AG10803 (cell line): ENCODE results near the gene HCN1.

Source experiments
- DNase-seq: peaks from one replicate; pipeline ENCODE4 v3.0.0; 2010; ENCODE audit warnings: low read depth
- H3K4me3 ChIP-seq: 2 replicates; pipeline ENCODE4 v1.5.1; 2011; ENCODE audit warnings: mild to moderate bottlenecking, low read length, control low read depth
- TF ChIP-seq, protein P1 (sequence below): conservative IDR thresholded peaks from 2 replicates; pipeline ENCODE4 v1.5.1; 2011; ENCODE audit warnings: mild to moderate bottlenecking, low read length, control low read depth, inconsistent platforms

The HCN1 gene

DNA sequence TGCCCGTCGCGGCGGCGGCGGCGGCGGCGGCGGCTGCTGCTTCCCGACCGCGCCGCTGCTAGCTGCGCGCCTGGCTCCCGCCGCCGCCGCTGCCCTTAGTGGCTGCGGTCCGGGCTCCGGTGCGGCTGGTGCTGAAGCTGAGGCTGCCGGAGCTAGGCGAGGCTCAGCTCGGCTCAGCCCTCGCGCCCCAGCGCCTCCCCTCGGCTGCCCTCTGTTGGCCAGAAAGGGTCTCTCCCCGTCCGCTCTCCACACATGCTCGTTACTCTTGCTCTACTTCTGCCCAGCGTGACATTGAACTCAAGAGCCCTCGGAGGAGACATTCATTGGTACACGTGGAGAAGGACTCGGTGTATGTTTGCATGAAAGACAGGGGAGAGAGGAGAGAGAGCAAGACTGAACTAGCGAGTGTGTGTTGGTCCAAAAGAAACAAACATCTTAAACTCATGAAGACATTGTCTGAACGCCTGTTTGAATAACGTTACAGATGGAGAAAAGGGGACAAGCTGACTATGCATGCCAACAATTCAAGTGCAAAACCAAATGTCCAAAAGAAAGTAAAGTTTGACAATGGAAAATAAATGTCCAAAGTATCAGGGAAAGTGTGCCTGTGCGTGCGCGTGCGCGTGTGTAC lies at the start of gene HCN1:
Gene HCN1, minus strand, starts transcription at position 175 of the 631 bp plus-strand sequence.
- TF ChIP-seq, protein P1, sequence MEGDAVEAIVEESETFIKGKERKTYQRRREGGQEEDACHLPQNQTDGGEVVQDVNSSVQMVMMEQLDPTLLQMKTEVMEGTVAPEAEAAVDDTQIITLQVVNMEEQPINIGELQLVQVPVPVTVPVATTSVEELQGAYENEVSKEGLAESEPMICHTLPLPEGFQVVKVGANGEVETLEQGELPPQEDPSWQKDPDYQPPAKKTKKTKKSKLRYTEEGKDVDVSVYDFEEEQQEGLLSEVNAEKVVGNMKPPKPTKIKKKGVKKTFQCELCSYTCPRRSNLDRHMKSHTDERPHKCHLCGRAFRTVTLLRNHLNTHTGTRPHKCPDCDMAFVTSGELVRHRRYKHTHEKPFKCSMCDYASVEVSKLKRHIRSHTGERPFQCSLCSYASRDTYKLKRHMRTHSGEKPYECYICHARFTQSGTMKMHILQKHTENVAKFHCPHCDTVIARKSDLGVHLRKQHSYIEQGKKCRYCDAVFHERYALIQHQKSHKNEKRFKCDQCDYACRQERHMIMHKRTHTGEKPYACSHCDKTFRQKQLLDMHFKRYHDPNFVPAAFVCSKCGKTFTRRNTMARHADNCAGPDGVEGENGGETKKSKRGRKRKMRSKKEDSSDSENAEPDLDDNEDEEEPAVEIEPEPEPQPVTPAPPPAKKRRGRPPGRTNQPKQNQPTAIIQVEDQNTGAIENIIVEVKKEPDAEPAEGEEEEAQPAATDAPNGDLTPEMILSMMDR = peak; percentile 77
- DNase-seq = peak; percentile 73
- H3K4me3 ChIP-seq = no peak within 1 kb of the TSS

DNA sequence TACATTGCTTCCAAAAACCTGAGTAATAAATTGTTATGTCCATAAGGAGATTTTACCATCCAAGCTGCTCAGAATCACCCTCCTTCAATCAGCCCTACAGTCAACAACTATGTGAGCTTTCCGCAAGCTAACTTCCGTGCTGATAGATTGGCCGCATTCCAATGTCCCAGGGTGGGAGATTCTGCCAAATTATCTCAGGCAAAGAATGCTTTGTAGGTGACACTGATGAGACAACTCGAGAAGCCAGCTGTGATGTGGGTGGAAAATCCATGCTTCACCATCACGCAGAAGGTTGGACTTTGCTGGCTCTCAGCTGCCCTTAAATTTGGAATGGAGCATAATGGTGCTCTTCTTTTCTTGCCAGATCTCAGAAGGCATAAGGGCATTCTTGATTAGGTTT lies 44.9 kb upstream of the HCN1 start:
- DNase-seq = no peak
- H3K4me3 ChIP-seq = no peak overlapping the region
- TF ChIP-seq, protein P1 = no peak

DNA sequence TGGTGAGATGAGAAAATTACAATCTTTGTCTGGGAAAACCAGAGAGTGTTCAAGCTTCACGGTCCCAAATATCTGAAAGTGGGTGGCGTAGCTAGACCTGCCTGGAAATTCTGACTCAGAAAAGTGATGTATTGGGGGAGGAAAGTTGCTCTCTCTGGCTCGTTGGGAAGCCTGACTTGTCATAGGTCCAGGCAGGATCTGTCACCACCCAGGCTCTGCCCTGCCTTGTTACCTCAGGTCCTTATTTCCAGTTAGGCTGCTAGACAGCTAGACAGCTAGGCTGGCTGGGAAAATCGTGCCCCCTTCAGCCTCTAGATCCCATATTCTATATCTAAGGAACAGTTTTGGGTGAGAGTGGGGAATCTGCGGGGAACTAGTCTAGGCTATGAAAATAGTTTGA lies 41.0 kb upstream of the HCN1 start:
- no peak for DNase-seq
- H3K4me3 ChIP-seq = no peak overlapping the region
- TF ChIP-seq, protein P1 = no peak

- TF ChIP-seq, protein P1 = no peak
These were observed 29.4 kb upstream of the HCN1 start for GRCh38 chr5:45725537-45725936.

DNA sequence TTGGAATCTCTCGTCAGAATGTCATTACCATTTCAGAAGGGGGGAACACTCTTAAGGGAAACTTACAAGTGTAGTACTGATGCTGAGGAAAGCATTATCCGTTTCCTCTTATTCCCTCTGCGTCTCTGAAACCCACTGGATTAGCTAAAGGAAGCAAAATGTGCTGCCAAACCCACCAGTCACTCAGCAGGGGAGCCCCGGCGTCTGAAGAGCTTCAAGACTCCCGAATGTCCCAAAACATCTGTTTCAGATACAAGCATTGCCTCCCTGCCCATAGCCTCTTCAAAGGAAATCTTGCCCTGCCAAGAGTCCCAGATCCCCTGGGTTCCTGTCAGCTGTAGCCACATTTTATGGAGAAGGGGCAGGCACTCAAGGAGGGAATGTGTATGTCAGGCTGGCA lies 1.0 kb upstream of the HCN1 start:
- TF ChIP-seq, protein P1 = no peak
- H3K4me3 ChIP-seq = no peak overlapping the region
- DNase-seq = no peak

More at GRCh38 chr5:45725537-45725936, 29.4 kb upstream of the HCN1 start:
- no peak overlapping the region for H3K4me3 ChIP-seq
- DNase-seq = no peak

DNA sequence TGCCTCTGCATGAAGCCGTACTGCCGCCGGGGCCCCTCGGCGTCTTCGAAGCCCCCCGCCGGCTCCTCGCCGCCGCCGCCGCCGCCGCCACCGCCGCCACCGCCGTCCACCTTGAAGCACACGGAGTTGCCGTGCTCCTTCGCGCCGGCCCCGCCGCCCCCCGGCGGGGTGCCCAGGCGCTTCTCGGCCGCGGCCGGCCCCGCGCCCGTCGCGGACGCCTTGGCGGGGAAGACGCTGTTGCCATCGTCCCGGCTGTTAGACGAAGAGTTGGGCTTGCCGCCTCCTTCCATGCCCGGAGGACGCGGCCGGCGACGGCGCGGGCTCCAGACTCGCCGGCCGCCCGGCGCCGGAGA lies 400 bp downstream of the HCN1 start:
- TF ChIP-seq, protein P1 = no peak
- no peak for DNase-seq
- no peak overlapping the region for H3K4me3 ChIP-seq

DNA sequence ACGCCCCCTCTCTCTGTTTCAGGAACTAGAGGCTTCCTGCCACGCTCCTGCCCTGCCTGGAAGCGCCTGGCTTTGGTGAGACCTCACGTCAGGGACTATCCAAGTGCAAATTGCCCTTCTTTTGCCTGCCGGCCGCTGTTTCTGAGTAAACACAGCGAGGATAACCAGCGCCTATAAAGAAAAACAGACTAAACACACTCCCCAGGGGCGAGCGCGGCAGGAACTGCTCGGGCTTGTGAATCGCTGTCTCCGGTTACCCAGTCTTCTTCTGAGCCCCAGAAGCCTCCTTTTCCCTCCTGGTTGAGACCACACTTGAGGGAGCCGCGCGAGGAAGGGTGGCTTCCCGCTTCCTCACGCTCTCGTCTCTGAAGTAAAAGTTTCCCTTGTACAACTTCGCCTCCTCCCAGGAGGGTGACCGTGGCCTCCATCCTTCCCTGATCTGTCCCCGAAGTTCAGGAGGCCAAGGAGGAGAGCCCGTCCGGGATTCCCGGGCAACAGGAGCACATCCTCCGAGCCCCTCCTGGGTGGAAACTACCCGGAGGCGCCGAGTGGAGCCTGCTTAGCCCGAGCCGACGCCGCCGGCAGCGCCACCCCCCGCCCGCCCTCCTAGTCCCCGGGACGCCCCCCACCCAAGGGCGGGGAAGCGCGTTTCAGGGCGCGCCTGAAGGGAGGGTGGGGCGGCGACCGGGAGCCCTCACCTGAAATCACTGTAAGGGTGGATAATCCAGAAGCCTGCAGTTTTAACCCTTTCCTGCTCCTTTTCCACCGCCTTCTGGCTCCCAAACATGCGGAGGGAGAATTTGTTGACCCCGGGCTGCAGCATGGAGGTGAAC lies 993 bp downstream of the HCN1 start:
- TF ChIP-seq, protein P1 = no peak
- DNase-seq = no peak
- H3K4me3 ChIP-seq = no peak overlapping the region
